GM19438 (cell line): ENCODE results near the gene SHOX.
"Not testable (repeated sequence)": the region's sequence is repeated elsewhere in the genome, so short reads cannot be mapped to it uniquely, and the experiment has no call there.

Experiments
- ATAC-seq: cut with Tn5 transposase; IDR thresholded peaks from one replicate; pipeline ENCODE4 v1.9.1; 2021; ENCODE audit warnings: low read depth; ENCODE audit not compliant: unreplicated experiment

SHOX gene

GRCh38 chrX:636981-637659, 6.5 kb downstream of the SHOX start:
- ATAC-seq, result no peak

GRCh38 chrX:637660-638481, 7.3 kb downstream of the SHOX start:
- no peak for ATAC-seq

GRCh38 chrX:638482-639131, 8.0 kb downstream of the SHOX start:
- ATAC-seq, result no peak

- no peak for ATAC-seq
Measured at GRCh38 chrX:639151-639550, 8.6 kb downstream of the SHOX start.

- ATAC-seq, result no peak
Measured at GRCh38 chrX:640641-641040, 10.1 kb downstream of the SHOX start.

GRCh38 chrX:641671-642435, 11.3 kb downstream of the SHOX start:
- ATAC-seq, result no peak

- no peak for ATAC-seq
Measured at GRCh38 chrX:642436-643240, 12.0 kb downstream of the SHOX start.

- no peak for ATAC-seq
Measured at GRCh38 chrX:643241-643595, 12.6 kb downstream of the SHOX start.

GRCh38 chrX:643911-644303, 13.3 kb downstream of the SHOX start:
- no peak for ATAC-seq

GRCh38 chrX:644304-645281, 14.0 kb downstream of the SHOX start:
- no peak for ATAC-seq

- ATAC-seq, result no peak
Measured at GRCh38 chrX:646228-646495, 15.6 kb downstream of the SHOX start.

GRCh38 chrX:646796-647195, 16.2 kb downstream of the SHOX start:
- no peak for ATAC-seq

GRCh38 chrX:649166-649565, 18.6 kb downstream of the SHOX start:
- ATAC-seq, result no peak

- no peak for ATAC-seq
Measured at GRCh38 chrX:650324-650723, 19.7 kb downstream of the SHOX start.

GRCh38 chrX:650811-651210, 20.2 kb downstream of the SHOX start:
- no peak for ATAC-seq

GRCh38 chrX:651922-652321, 21.3 kb downstream of the SHOX start:
- not testable (repeated sequence) for ATAC-seq

- ATAC-seq, result no peak
Measured at GRCh38 chrX:652341-652741, 21.8 kb downstream of the SHOX start.

GRCh38 chrX:653306-653705, 22.7 kb downstream of the SHOX start:
- no peak for ATAC-seq

GRCh38 chrX:661154-661553, 30.6 kb downstream of the SHOX start:
- no peak for ATAC-seq
